K562 (cell line): Measurements from ENCODE around the gene TAMALIN. TPM values are rescaled to one million over a fixed set of nuclear protein-coding genes. Genes with fewer than 3 reads are reported as not detected.

Experiments used
- ATAC-seq: fragments of 200-7000 bp; cut with Tn5 transposase; 3 replicates; pipeline ENCODE4 v1.9.1; 2020; ENCODE audit warnings: moderate library complexity
- BruUV-seq: library from RNA; stranded (reverse); fragments of 400-500 nt; replicated peaks from 2 replicates; lab custom pipeline; 2021; lab: Mats Ljungman, UMichigan
- CTCF ChIA-PET: fragments of 300-600 bp; formaldehyde crosslinking; extraction: SDS; loops from one replicate; lab custom pipeline; 2021; ENCODE audit warnings: low intra/inter-chr PET ratio; lab: Yijun Ruan, JAX
- POLR2A ChIA-PET: fragments of 300-600, 350-650 bp; sonication (Branson Sonifier 250); formaldehyde crosslinking; extraction: SDS; loops from one replicate; lab custom pipeline; 2021; ENCODE audit warnings: antibody characterized with exemption, inconsistent platforms; lab: Yijun Ruan, JAX
- DNase-seq, 4 experiments: peaks; one replicate each; pipeline versions ENCODE4 v3.0.0 to v3.0.0-alpha.2; 2011 to 2018; ENCODE audit warnings: low spot score in 3 of 4, mixed read lengths in 3 of 4; ENCODE audit errors: extremely low read depth in 1 of 4
- FAIRE-seq: peaks from 2 replicates; lab custom pipeline; 2011; peaks lifted over from hg19 to GRCh38; lab: Jason Lieb, UNC
- H2AFZ ChIP-seq: 2 replicates; pipeline ENCODE4 v1.6.0; 2011; ENCODE audit warnings: low read depth, low read length, control low read depth, inconsistent platforms
- H3K27ac ChIP-seq: fragments of 200-600 bp; 3 replicates; pipeline ENCODE4 v1.8.0; 2011; ENCODE audit warnings: low read depth, mild to moderate bottlenecking, control low read depth, inconsistent platforms, low read length, moderate library complexity, mixed read lengths; ENCODE audit errors: extremely low read depth
- H3K27me3 ChIP-seq, 2 experiments: fragments of 300-600 bp in 1 of 2; 2 replicates in 1 of 2; 3 replicates in 1 of 2; pipeline versions ENCODE4 v1.6.0 to v1.8.0; 2011; ENCODE audit warnings: inconsistent platforms in 2 of 2, low read length in 2 of 2, mild to moderate bottlenecking in 1 of 2, mixed read lengths in 1 of 2, moderate library complexity in 1 of 2; ENCODE audit not compliant: control insufficient read depth in 2 of 2, insufficient read depth in 2 of 2
- H3K36me3 ChIP-seq: fragments of 300-600 bp; 3 replicates; pipeline ENCODE4 v1.8.0; 2011; ENCODE audit warnings: mild to moderate bottlenecking, low read length, inconsistent platforms; ENCODE audit not compliant: control insufficient read depth, insufficient read depth
- H3K4me1 ChIP-seq, 2 experiments: fragments of 200-600 bp in 1 of 2; replicated peaks in 1 of 2; 2 replicates in 1 of 2; 3 replicates in 1 of 2; pipeline versions ENCODE4 v1.5.1 to v1.8.0; 2011; ENCODE audit warnings: inconsistent platforms in 2 of 2, low read length in 2 of 2, mild to moderate bottlenecking in 1 of 2, mixed read lengths in 1 of 2, moderate library complexity in 1 of 2; ENCODE audit not compliant: control insufficient read depth in 2 of 2, insufficient read depth in 2 of 2
- H3K4me2 ChIP-seq: 2 replicates; pipeline ENCODE4 v1.6.1; 2011; ENCODE audit warnings: low read length, control low read depth, inconsistent platforms, mixed read lengths; ENCODE audit not compliant: insufficient read depth
- H3K4me3 ChIP-seq: fragments of 200-600 bp; sonication (generic), shearing (Covaris generic); 2 replicates; pipeline ENCODE4 v1.5.1; 2016; ENCODE audit warnings: control low read depth, inconsistent platforms
- H3K79me2 ChIP-seq: fragments of 200-600 bp; 3 replicates; pipeline ENCODE4 v1.8.0; 2011; ENCODE audit warnings: low read length, inconsistent platforms; ENCODE audit not compliant: control insufficient read depth, insufficient read depth
- H3K9ac ChIP-seq, 2 experiments: 2 replicates each; pipeline versions ENCODE4 v1.6.0 to v1.6.1; 2011; ENCODE audit warnings: low read depth in 2 of 2, low read length in 2 of 2, control low read depth in 1 of 2, inconsistent platforms in 1 of 2, mild to moderate bottlenecking in 1 of 2, mixed read lengths in 1 of 2; ENCODE audit not compliant: insufficient read depth in 1 of 2
- H3K9me1 ChIP-seq: one replicate; pipeline ENCODE4 v1.6.0; 2011; ENCODE audit warnings: inconsistent platforms, mild to moderate bottlenecking, low read length, moderate library complexity; ENCODE audit not compliant: control insufficient read depth, insufficient read depth
- H3K9me3 ChIP-seq: replicated peaks from 2 replicates; pipeline ENCODE4 v1.5.1; 2011; ENCODE audit warnings: low read depth, low read length, inconsistent platforms; ENCODE audit not compliant: control insufficient read depth, insufficient read depth
- H4K20me1 ChIP-seq: replicated peaks from 2 replicates; pipeline ENCODE4 v1.6.1; 2011; ENCODE audit warnings: low read length, inconsistent platforms, mixed read lengths; ENCODE audit not compliant: control insufficient read depth, insufficient read depth
- GMEB1 ChIP-seq: fragments of 250-450 bp; sonication (Bioruptor Pico); IDR thresholded peaks from 2 replicates; pipeline ENCODE4 v1.4.0; 2020; ENCODE audit warnings: mild to moderate bottlenecking
- HMG20A ChIP-seq: fragments of 450-650 bp; formaldehyde crosslinking; conservative IDR thresholded peaks from 2 replicates; pipeline ENCODE4 v1.4.0; 2020; ENCODE audit warnings: mild to moderate bottlenecking, mixed read lengths
- LCOR ChIP-seq: sonication (generic); formaldehyde crosslinking; IDR thresholded peaks from 2 replicates; pipeline ENCODE4 v1.8.0; 2022; ENCODE audit warnings: mild to moderate bottlenecking, missing genetic modification reagents
- POLR2G ChIP-seq: fragments of 200-400 bp; formaldehyde crosslinking; IDR thresholded peaks from 2 replicates; pipeline ENCODE4 v1.6.1; 2017; ENCODE audit warnings: low read depth, mild to moderate bottlenecking, antibody characterized with exemption, low read length, moderate library complexity
- SNAPC5 ChIP-seq: fragments of 250-450 bp; sonication (Bioruptor Pico); IDR thresholded peaks from 2 replicates; pipeline ENCODE4 v1.8.0; 2021; ENCODE audit warnings: moderate library complexity, mild to moderate bottlenecking, inconsistent platforms
- THAP12 ChIP-seq: fragments of 250-450 bp; sonication (Bioruptor Pico); IDR thresholded peaks from 2 replicates; pipeline ENCODE4 v1.9.0; 2021; ENCODE audit warnings: mild to moderate bottlenecking, inconsistent platforms
- TSC22D4 ChIP-seq: fragments of 450-650 bp; IDR thresholded peaks from 2 replicates; pipeline ENCODE4 v1.6.1; 2016; ENCODE audit warnings: missing genetic modification characterization, missing biosample characterization, control low read depth
- YBX1 ChIP-seq: fragments of 450-650 bp; IDR thresholded peaks from 2 replicates; pipeline ENCODE4 v1.7.1; 2016; ENCODE audit warnings: mild to moderate bottlenecking
- ZNF644 ChIP-seq: fragments of 200-800 bp; sonication (Bioruptor generic); IDR thresholded peaks from 2 replicates; pipeline ENCODE4 v1.6.1; 2016; ENCODE audit warnings: low read depth, missing genetic modification characterization, missing compliant biosample characterization
- WGBS: fragments of 100-300 bp; shearing (Covaris generic); methylation state at CpG from one replicate; pipeline ENCODE4 v1.1.6; 2016; ENCODE audit warnings: low coverage, mixed read lengths; ENCODE audit not compliant: insufficient coverage; ENCODE audit errors: missing lambda C conversion rate; 5-methylcytosine and 5-hydroxymethylcytosine counted together
- in situ Hi-C: fragments of 300-500 bp; cut with MboI; formaldehyde crosslinking; loops from 4 replicates; pipeline ENCODE4 v1.15.0; 2018; ENCODE audit warnings: inconsistent platforms, mixed read lengths
- intact Hi-C: fragments of 100-400 bp; cut with micrococcal nuclease; formaldehyde crosslinking; loops from 2 replicates; pipeline ENCODE4 v1.14.2; 2022
- polyA plus RNA-seq, 8 experiments: library from polyadenylated mRNA; depleted of rRNA in 4 of 8; stranded (reverse) in 5 of 8; unstranded in 3 of 8; fragments of >200 nt; fragmentation: Nextera tagmentation in 2 of 8; fragmentation: Illumina TruSeq in 1 of 8; extraction: Ambion mirVana in 2 of 8; extraction: Trizol in 1 of 8; gene quantifications; 2 replicates each; pipeline versions ENCODE4 v1.2.1 to v1.2.3, GENCODE V29; 2011 to 2014; ENCODE audit warnings: inconsistent platforms in 1 of 8, missing spikeins in 1 of 8
- total RNA-seq, 7 experiments: library from RNA; depleted of rRNA in 6 of 7; stranded (reverse); fragments of >200 nt in 6 of 7; fragmentation: Illumina TruSeq in 2 of 7; extraction: Trizol in 2 of 7; gene quantifications; 2 replicates each; pipeline versions ENCODE4 v1.2.1 to v1.2.3, GENCODE V29; 2011 to 2021; ENCODE audit warnings: low replicate concordance in 1 of 7

Gene TAMALIN
- total and polyA plus RNA-seq, 9 of the 15 experiments (the other 6 are each of a cell fraction or from before 2014, with no cell fraction given) = 0.74 to 2.2 (median 1.5) TPM; not detected in 2

GRCh38 chr12:52038447-52038846, 31.7 kb downstream of the TAMALIN start:
- in situ Hi-C loops = no loop called here
- BruUV-seq = TSS peak; percentile 57

More at GRCh38 chr12:52038447-52038846, 31.7 kb downstream of the TAMALIN start:
- H3K9ac ChIP-seq = no peak overlapping the region
- H3K4me3 ChIP-seq = no peak overlapping the region
- no peak overlapping the region for H2AFZ ChIP-seq
- intact Hi-C loops = no loop called here
- H4K20me1 ChIP-seq = no peaks in the 10 kb centered on the region
- TF ChIP-seq HMG20A (CRISPR knock-in tag) = no peak
- TF ChIP-seq THAP12 (CRISPR knock-in tag) = no peak
- no peak for TF ChIP-seq YBX1
- TF ChIP-seq POLR2G = no peak
- no peak for TF ChIP-seq LCOR (CRISPR knock-in tag)
- TF ChIP-seq GMEB1 (CRISPR knock-in tag) = no peak
- no peak for TF ChIP-seq SNAPC5
- no peak for TF ChIP-seq TSC22D4
- no peak for TF ChIP-seq ZNF644 (tag)
- TF ChIP-seq, all 486 proteins: peak for 0
- no peaks in the 10 kb centered on the region for H3K9me1 ChIP-seq
- peaks cover 8 to 27% of the 10 kb centered on the region in 2 experiments; a peak in 4 of 5 replicates for H3K4me1 ChIP-seq
- CTCF ChIA-PET = no interaction called here
- ATAC-seq (no peak), FAIRE-seq (no peak), DNase-seq (no peak)
- no peak overlapping the region for H3K27ac ChIP-seq
- POLR2A ChIA-PET = interaction anchor here (0.8 to 1.6 kb wide), 3 partner anchors 11 to 21 kb away, joined by 3 to 11 read pairs (median 3); partner anchors contain the start of gene NR4A1
- peaks cover 0 to 6% of the 10 kb centered on the region in 2 experiments; a peak in 1 of 5 replicates for H3K27me3 ChIP-seq
- H3K9me3 ChIP-seq = no peaks in the 10 kb centered on the region
- H3K36me3 ChIP-seq = no peaks in the 10 kb centered on the region
- 52% methylated on average over 6 of the region's 6 CpGs for WGBS
- no peaks in the 10 kb centered on the region for H3K79me2 ChIP-seq
- H3K4me2 ChIP-seq = no peak overlapping the region
